AG20443 (cell line): ENCODE data around the gene ACADS.
"Not testable (repeated sequence)": the region's sequence is repeated elsewhere in the genome, so short reads cannot be mapped to it uniquely, and the experiment has no call there.

Experiments
- DNase-seq: peaks from one replicate; pipeline ENCODE4 v3.0.0; 2012; ENCODE audit warnings: low spot score, mixed read lengths

ACADS gene

GRCh38 chr12:120732198-120732597 lies 6.6 kb downstream of the ACADS start:
- DNase-seq: not testable (repeated sequence)

- no peak for DNase-seq
Measured at GRCh38 chr12:120733574-120733973, 7.9 kb downstream of the ACADS start.

- no peak for DNase-seq
Measured at GRCh38 chr12:120734210-120734609, 8.6 kb downstream of the ACADS start.

GRCh38 chr12:120735181-120735580 lies 9.6 kb downstream of the ACADS start:
- no peak for DNase-seq

GRCh38 chr12:120736404-120737331 lies 11.0 kb downstream of the ACADS start:
- DNase-seq: no peak

GRCh38 chr12:120737557-120738251 lies 12.1 kb downstream of the ACADS start:
- no peak for DNase-seq

GRCh38 chr12:120738252-120739030 lies 12.8 kb downstream of the ACADS start:
- DNase-seq: no peak

GRCh38 chr12:120739031-120739762 lies 13.6 kb downstream of the ACADS start:
- DNase-seq: no peak

GRCh38 chr12:120739821-120740613 lies 14.4 kb downstream of the ACADS start:
- DNase-seq: no peak

GRCh38 chr12:120740871-120741270 lies 15.2 kb downstream of the ACADS start:
- no peak for DNase-seq

GRCh38 chr12:120741476-120742421 lies 16.1 kb downstream of the ACADS start:
- DNase-seq: no peak

- DNase-seq: no peak
Measured at GRCh38 chr12:120744922-120745493, 19.4 kb downstream of the ACADS start.

GRCh38 chr12:120748242-120748641 lies 22.6 kb downstream of the ACADS start:
- no peak for DNase-seq

- DNase-seq: no peak
Measured at GRCh38 chr12:120749256-120749655, 23.6 kb downstream of the ACADS start.

GRCh38 chr12:120750806-120751205 lies 25.2 kb downstream of the ACADS start:
- DNase-seq: no peak

GRCh38 chr12:120751389-120751788 lies 25.8 kb downstream of the ACADS start:
- DNase-seq: no peak

GRCh38 chr12:120754792-120755191 lies 29.2 kb downstream of the ACADS start:
- no peak for DNase-seq

- no peak for DNase-seq
Measured at GRCh38 chr12:120755269-120755668, 29.6 kb downstream of the ACADS start.

GRCh38 chr12:120757226-120757742 lies 31.7 kb downstream of the ACADS start:
- no peak for DNase-seq
